T47D (cell line): ENCODE results near the gene TTC21A.

Experiments used
- DNase-seq, 2 experiments: peaks; one replicate each; pipeline versions ENCODE4 v3.0.0 to v3.0.0-alpha.2; 2011 to 2012; ENCODE audit warnings: low read depth in 1 of 2, low spot score in 1 of 2
- JUND ChIP-seq: IDR thresholded peaks from 2 replicates; pipeline ENCODE4 v1.6.1; 2012; ENCODE audit warnings: low read depth
- in situ Hi-C: cut with HindIII; loops from 2 replicates; pipeline ENCODE4 v1.10.0; 2016; ENCODE audit warnings: low sequenced_read_pairs, low pct_unique_long_range_greater_than_20kb

TTC21A gene

DNA sequence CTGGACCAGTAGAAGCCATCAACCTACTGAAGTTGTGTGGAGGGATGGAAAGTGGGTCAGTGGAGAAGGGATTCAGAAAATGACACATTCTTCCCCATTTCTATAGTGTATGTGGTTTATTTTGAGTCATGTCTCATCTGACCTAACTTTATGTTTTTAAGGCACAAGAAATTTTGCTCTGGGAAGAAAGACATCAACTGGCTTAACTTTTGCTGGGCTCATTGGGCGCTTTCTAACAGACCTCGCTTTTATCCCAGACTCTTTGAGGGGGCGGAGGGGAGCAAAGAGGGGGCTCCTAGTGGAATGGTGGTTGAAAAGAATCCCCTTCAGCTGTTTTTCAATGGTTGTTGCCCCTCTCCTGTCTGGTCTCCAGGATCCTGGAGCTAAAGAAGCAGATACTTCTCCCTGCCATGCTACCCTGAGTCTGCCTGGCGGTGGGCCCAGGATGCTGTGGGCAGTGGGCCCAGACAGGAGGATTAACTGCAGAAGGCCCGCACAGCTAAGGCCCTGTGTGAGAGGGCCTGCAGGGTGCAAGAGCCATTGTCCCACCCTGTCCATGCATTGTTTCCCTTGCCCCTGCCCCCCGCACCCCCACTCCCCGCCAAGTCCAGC is 31.4 kb downstream of the TTC21A start:
- in situ Hi-C loops = no loop called here
- no peak for DNase-seq
- TF ChIP-seq JUND = no peak

DNA sequence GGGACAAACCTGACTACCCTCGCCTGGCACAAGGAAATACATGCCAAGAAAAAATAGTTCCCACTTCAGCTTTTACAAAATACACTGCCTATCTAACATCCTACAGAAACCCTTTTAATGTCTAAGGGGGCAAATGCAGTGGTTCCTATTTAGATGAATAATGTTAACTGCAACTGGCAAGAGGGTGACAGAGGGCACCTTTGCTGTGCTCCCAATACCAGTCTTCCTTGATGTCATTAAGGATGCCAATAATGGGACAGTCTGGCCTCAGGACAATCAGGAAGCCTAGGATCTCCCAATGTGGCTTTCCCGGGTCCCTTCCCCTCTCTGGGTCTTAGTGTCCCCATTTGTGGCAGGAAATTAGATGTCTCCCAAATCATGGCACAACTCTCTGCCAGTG is 32.0 kb downstream of the TTC21A start:
- in situ Hi-C loops = no loop called here
- no peak for TF ChIP-seq JUND

DNA sequence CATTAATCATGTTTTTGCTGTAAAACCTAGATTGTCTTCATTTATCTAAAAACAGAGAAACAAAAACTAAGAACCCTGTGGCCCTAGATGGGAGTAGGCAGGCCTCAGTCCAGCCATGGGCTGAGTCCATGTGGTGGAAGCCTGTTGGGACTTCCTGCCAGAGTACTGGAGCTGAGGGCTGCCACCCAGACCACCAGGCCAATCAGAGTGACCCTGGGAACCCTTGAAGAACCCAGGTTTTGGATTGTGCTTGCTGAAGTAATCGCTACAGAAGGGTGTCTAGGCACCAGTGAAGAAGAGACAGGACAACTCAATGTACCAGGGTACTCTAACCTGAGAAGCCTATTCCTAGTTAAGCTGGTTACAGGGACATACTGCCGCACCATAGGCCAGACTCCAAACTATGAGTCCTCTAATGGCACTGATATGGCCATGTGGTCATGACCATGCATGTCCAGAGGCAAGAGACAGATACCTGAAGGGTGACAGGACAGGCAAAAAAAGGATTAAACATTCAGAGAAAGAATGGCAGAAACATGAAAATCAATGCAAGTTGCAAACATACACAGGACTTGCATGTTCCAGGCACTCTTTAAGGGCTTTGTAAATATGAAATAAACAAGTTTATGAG is 33.0 kb downstream of the TTC21A start:
- TF ChIP-seq JUND = no peak
- in situ Hi-C loops = no loop called here
- DNase-seq = no peak

More for the DNA sequence above, 32.0 kb downstream of the TTC21A start:
- no peak for DNase-seq

DNA sequence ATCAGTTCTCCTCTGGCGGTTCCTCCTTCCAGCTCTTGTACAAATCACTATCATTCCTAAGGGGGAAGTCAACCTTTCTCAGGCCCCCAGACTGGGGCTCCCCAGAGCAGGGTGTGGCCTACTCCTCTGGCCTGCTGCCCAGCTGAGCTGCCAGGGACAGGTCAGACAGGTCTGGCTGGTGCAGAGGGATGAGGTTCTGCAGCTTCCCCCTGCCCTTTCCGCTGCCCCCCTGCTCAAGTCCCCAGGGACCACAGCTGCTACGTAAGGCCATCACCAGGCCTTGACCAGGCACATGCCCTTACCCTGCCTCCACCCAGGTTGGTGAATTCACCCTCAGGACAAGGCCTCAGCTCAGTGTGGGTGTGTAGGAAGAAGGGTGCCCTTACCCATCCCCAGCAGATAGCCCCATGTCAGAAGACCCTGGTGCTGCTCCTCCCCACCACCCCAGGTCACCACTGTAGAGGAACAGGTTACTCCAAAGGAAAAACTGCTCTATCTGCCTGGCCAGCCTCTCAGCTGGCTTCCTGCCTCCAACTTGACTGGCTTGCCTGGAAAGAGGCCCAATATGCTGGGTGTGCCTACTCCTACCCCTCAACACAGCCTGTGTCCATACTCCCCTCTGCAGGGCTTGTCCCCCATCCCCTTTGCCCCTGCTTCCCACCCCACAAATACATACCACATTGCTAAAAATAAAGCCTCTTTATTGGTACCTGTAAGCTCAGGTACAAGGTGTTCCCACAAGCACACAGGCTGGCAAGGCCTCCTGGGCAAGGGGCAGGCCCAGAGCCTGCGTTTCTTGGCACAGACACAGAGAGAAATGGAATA is 33.9 kb downstream of the TTC21A start:
- peak; percentile 37 to 77 for DNase-seq
- no peak for TF ChIP-seq JUND
- in situ Hi-C loops = no loop called here

DNA sequence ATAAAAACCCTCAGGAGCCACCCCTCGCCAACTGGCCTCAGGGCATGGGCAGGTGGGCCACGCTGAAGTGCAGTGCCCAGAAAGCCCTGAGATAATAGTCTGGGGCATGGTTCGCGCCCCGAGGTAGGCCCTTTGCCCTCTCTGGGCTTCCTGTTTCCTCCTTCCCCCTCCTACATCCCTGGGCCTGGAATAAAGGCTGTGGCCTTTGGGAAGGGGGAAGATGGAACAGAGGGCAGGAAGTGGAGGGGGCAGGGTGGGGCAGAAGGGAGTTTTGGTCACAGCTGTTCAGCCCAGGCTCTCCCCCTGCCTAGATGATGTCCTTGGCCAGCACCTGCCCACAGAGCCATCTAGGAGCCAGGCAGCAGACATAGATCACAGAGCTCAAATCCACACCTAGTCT is 34.6 kb downstream of the TTC21A start:
- DNase-seq = no peak
- in situ Hi-C loops = no loop called here
- TF ChIP-seq JUND = no peak

DNA sequence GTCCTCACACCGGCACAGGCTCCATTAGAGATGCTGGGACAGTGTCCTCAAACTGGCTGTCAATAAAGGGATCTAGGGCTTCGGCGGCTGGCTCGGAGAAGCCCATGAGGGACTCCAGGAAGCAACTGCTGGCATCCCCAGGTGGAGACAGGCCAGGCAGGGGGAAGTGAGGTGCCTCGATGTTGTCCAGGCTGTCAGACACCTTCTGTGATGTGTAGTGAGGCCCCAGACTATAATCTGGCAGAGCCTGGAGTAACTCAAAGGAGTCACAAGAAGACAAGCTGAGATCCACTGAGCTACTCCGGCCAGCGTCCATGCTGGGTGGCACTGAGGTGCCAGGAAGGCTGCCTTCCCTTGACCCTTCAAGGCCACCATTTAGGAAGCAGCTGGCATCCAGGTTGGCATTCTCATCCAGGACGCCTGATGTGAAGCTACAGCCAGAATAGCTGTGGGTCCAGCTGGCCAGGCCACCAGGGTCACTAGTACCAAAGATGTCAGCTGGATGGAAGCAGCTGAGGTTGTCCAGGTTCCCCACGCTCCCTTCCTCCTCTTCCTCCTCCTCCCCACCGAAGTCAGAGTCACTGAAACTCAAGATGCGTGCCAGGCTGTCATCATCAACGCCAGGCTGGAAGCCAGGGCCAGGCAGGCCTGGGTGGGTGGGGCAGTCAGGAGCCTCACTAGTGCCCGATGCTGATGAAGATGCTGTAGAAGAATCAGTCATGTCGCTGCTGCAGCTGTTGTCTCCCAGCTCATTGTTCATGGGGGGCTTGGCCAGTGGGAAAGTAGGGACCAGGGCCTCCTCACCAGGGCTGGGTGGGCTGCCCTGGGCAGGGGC is 35.8 kb downstream of the TTC21A start:
- in situ Hi-C loops = no loop called here
- TF ChIP-seq JUND = no peak
- DNase-seq = no peak

DNA sequence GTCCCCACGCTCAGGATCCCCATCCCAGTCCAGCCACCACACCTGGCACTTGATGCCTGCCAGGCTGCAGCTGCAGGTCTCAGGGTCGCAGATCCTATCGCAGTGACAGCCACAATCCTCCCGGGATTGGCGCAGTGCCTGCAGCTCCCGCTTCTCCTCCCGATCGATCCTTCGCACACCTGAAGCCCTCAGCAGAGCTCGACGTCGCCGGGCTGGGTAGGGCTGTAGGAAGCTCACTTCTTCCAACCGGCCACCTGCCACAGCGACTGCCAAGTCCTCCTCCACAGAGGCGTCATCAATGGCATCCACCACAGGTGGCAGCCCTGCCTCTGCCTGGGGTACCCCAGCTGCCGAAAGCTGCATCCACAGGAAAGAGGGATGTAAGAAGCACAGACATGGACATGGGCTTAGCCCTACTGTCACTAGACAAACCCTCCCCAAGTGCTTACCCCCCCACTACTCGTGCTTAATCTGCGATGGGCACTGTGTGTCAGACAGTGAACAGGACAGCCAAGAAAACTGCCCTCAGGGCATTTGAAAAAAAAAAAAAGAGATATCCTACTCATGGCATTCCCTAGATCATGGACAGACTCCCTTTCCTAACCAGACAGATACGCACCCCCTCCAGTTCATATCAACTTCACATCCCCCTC is 36.7 kb downstream of the TTC21A start:
- DNase-seq = no peak
- in situ Hi-C loops = no loop called here
- TF ChIP-seq JUND = no peak

DNA sequence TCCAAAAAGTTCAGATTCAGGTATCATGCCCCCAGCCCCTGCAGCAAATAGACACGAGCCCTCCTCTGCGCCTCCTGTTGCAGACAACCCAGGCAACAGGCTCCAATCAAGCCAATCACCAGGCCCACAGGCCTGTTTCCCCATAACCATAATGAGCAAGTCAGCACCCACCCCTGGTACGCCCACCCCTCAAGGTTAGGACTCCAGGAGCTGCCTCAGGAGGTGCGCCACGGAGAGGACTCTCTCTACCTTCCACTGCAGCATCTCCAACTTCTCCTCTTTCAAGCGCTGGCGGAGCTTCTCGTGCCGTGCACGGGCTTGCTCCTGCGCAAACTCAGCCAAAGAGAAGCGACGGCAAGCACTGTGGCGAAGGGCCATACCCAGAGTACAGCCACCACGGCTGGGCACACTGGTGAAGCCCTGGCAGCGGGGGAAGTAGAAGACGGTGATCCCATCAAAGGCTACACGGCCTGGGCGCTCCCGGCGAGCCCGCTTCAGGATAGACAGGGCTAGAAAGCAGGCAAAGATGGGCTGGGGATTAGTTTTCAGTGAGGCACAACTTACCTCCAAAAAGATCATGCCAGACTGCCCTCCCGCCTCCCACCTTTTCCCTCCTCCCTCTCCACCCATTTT is 37.4 kb downstream of the TTC21A start:
- no peak for DNase-seq
- in situ Hi-C loops = no loop called here
- TF ChIP-seq JUND = no peak

DNA sequence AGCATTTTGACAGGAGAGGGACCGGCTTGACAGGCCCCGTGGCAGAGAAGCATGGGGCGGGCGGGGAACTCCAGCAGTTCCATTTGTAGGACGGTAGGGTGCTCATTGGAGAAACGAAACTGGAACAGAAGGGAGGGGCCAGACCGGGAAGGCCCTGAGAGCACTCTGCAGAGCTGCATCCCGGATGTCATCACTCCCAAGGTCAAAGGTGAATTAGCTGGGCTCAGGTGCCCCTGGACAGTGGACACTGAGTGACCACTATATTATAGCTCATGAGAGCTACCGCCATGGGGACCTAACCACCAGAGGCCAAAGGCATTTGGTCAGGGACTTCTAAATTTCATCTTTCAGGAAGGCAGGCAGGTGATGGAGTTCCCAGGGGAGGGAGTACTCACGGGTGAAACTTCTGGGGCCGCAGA is 38.6 kb downstream of the TTC21A start:
- in situ Hi-C loops = no loop called here
- peak in 1 of 2 experiments; percentile 28 for DNase-seq
- no peak for TF ChIP-seq JUND

DNA sequence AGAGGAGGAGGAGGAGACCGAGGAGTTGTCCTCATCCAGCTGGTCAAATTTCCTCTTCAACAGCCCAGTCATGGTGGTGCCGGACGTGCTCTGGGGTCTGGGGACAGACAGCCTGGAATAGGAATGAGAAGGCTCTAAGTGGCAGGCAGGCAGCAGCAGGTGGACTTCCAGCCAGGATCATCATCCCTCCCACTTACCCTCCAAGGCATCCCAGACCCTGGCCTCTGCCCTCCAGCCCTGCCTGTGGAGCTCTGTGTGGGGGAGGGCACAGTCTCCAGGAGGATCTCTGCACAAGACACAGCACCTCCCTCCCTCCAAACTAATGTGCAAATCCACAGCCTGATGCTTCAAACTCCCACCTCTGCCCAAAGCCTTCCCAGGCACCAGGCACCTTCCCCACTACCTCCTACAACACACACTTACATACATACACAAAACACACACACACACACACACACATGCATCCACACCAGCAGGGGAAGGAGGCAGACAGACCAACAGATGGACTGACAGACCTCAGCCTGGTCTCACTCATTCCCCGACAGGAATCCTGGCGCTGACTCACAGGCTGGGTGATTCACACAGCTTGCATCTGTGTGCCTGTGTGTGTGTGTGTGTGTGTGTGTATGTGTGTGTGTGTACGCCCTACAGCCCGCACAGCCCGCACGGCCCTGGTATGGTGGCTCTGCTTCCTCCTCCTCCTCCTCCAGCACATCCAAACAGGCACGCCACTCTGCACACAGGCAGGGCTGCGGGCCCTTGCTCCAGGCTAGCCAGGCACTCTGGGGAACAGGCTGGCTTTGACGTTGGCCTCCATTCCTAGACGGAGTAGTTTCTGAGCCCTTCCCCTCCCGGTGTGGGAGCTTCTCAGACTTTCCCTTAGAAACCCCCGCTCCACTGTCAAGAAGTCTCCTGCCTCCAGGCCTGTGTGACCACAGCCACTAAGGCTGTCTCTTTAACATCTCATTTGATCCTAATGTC is 39.4 kb downstream of the TTC21A start:
- in situ Hi-C loops = no loop called here
- no peak for TF ChIP-seq JUND
- peak in 1 of 2 experiments; percentile 68 for DNase-seq
